Fibroblast of lung (primary cell): ENCODE data around the gene SLC17A5.

ENCODE experiments used
- CTCF ChIP-seq, 2 donors: IDR thresholded peaks in 1 of 2; conservative IDR thresholded peaks in 1 of 2; 1 replicate in 1 of 2; 2 replicates in 1 of 2; pipeline ENCODE4 v1.5.1; 2011 to 2012; ENCODE audit warnings: low read length in 2 of 2, control low read depth in 1 of 2, inconsistent platforms in 1 of 2, low read depth in 1 of 2, mild to moderate bottlenecking in 1 of 2
- EZH2 ChIP-seq: IDR thresholded peaks from 2 replicates; pipeline ENCODE4 v1.5.1; 2012; ENCODE audit warnings: low read length, control low read depth, mild to moderate bottlenecking; ENCODE audit errors: missing control alignments

DNA sequence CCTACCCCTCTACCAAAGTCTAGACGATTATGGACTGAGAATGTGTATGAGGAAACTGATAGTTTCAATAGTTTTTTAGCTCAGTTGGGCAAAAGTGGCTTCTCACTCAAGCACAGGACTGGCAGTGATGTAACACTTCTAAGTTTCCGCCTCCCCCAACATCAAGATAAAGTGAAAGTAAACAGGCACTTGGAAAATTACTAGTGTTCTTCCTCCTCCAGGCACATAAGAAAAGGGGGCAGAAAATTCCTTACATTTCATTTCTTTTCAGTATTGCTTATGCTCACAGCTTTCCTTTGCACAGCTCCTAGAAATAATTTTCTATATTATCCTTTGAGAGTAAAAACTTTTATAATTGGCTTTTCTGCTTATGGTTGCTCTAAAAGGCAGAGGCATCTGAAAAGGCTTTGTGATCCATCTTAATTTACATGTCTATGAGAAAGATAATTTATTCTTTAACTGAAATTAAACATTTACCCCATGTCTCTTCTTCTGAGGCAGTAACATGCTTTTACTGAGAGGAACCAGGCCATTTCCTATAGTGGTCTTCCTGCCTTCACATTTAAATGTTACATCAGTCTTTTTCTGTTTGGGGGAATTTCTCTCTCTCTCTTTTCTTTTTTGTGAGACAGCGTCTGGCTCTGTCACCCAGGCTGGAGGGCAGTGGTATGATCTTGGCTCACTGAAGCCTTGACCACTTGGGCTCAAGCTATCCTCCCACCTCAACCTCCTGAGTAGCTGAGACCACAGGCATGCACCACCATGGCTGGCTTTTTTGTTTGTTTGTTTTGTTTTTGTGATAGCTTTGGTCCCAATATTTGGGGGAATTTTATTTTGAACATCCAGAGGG lies 68.0 kb downstream of the SLC17A5 start:
- no peak for TF ChIP-seq CTCF (conservative IDR thresholded peaks at IDR 0.05 in 1 of 2, IDR thresholded peaks at IDR 0.05 in 1 of 2; ENCODE audit: low read depth in 1 of 2, low read length in 2 of 2)
- TF ChIP-seq EZH2 = no peak
